NCI-H2029 (cell line): ENCODE results near the gene HOXC10.

Experiments used
- DNase-seq: peaks from one replicate; lab custom pipeline; 2025; lab: John Stamatoyannopoulos, UW

Gene HOXC10

DNA sequence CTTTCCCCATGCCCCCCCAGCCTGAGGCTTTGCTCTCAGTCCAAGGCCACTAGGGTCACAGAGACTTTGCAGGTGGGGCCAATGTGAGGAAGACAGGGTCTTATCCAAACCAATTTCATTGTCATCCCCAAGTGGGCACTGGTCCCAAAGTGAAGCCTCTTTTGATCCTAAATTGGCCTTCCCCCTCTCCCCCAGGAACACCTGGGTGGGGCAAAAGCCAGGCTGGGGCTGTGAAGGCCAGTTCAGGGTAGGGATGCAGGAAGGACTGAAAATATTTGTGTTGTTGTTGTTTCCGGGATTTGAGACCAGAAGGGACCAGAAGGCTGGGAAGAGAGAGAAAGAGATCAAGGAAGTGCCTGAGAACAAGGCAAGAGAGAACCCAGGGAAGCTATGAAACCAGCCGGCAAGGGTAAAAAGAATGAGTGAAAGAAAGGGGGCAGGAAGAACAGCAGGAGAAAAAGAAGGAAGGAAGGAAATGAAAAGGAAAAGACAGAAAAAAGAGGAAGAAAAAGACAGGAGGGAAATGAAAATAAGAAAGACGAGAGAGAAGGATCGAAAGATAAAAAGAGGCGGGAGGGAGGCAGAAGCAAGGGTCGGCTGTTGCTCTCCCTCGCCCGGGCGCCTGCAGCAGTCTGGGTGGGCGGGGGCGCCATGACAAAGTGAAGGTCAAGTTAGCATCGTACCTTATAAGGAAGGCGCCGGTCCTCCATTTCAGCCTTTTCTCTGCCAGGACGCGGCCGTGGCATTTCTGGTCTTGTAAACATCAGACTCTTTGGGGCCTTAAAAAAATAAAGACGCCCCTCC lies 19.5 kb upstream of the HOXC10 start:
- no peak for DNase-seq

DNA sequence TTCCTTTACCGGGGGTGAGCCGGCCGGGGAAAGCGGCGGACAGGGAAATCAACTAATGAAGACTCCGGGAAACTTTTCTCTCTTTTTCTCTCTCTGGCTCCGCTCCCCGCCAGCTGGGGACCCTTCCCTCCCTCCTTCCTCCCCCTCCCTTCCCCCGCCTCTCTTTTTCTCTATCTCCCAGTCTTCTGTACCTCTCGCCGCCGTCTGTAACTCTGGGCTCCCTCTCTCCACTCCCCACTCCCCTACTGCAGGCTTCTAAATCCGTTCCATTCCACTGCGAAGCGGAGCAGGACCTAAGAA lies 18.9 kb upstream of the HOXC10 start:
- DNase-seq: no peak

GRCh38 chr12:53966385-53967133 lies 18.4 kb upstream of the HOXC10 start:
- DNase-seq: no peak

DNA sequence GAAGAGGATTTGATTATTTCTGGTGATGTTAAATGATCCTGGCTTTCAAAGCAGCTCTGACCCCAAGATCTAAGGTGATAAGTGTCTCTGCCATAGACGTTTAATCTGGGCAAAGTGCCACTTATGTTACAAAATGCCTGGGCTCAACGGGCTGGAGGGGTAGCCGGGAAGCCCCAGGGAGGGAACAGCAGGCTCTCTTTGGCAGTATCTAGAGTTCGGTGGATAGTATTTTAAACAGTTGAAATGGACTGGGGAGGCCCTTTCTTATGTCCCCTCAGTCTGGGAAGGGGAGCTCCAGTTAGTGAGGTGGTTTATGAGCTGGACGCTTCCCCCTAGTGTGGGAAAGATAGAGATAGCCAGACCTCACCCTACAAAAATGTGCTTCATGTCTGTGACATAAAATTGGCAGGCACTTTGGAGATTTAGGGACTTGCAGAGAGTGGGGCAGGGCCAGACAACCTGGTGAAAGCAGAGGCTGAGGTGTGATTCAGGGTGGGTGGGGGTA lies 17.5 kb upstream of the HOXC10 start:
- DNase-seq: no peak

DNA sequence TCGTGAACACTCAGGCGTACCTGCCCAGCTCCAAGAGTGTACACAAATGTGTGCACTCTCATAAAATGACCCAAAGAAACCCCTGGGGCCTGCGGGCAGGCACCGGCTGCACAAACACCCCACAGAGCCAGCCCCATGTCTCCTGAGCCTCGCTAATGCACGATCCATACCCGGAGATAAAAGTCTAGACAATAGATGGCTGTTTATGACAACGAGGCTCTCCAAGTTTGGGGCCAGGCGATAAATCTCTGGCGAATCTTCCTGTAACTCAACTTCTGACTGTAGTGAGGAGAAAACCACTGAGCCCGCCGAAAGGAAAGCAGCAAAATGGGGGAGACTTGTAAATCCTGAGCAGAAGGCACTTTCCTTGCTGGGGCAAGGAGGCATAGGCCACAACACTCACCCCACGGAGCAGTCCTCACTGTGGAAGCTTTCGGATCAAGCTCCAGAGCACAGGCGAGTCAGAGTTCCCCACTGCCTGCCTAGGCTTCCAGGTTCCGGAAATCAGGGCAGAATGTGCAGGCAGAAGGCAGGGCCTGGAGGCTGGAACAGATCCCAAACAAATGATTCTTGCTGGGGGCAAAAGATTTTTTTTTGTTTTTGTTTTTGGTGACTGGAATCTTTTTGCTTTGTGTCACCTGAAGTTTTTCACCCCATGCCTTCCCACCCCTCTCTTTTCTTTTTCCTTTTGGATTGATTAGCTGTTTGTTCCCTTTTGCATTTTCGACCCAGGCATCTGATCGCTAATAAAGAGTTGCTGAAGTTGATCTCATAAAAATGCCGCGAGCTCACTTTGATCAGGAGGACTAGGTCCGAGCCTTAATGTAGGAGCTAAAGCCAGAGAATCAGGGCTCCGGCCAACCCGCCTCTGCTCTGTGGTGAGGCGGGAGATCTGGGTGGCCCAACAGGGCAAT lies 16.5 kb upstream of the HOXC10 start:
- no peak for DNase-seq

GRCh38 chr12:53969588-53970259 lies 15.2 kb upstream of the HOXC10 start:
- no peak for DNase-seq

DNA sequence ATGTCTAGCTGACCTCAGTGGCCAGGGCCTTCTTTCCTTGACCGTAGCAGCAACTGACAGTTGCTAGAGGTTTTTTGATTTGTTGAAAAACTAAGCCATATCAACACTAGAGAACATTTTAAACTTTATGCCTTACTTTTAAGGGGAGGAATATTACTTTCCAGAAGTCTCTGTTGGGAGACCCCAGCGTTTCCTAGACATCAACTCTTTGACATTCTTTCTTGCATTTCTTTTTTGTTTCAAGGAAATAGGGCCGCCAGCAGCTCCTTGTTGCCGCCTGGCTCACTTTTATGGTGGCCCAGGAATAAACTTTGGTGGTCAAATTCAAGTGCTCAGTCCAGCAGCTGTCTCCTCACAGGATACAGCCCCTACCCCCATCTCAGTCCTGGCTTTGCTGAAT lies 14.5 kb upstream of the HOXC10 start:
- DNase-seq: no peak

- DNase-seq: no peak
Observed at GRCh38 chr12:53971129-53971528, 13.8 kb upstream of the HOXC10 start.

- no peak for DNase-seq
Observed at GRCh38 chr12:53971686-53972085, 13.3 kb upstream of the HOXC10 start.

- no peak for DNase-seq
Observed at GRCh38 chr12:53972152-53972702, 12.7 kb upstream of the HOXC10 start.

GRCh38 chr12:53972722-53973235 lies 12.2 kb upstream of the HOXC10 start, which contains the start of gene HOXC11:
HOXC11 (plus strand) TSS chr12:53973126; CDS start chr12:53973242, 116 bp downstream.
- no peak for DNase-seq

- DNase-seq: no peak
Observed at GRCh38 chr12:53973236-53974042, 11.5 kb upstream of the HOXC10 start.

GRCh38 chr12:53974084-53975063 lies 10.6 kb upstream of the HOXC10 start, which contains the start of gene HOTAIR:
HOTAIR (minus strand) TSS chr12:53974954.
- no peak for DNase-seq

- no peak for DNase-seq
Observed at GRCh38 chr12:53975064-53975471, 9.9 kb upstream of the HOXC10 start.

DNA sequence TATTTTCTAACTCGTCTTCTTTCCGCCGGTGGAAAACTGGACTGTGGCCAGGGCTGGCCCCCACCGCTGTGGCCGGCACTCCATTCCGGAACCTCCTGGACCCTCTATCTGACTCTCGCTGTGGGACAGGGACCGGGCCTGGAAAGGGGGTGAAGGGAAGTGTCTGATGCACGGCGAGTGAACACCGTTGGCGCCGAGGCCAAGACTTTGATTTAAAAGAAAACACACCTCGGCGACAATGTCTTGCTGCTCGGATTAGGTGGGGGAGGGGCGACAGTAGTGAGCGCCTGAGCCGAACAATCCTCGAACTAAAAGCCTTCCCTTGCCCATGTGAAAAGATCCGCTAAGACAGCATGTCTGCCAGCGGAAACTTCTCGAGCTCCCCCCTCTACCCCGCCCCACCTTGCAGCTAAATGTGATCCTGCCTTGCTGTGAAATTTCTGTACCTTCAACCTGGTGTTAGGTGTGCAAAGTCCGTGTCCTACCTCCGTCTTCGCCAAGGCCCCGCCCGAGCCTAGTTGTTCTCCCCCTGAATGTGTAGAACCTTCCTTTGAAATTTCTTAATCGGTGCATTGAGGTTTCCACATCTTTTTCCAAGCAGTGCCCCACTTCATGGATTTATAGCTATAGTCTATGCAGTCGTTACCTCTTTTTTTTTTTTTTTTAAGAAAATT lies 9.3 kb upstream of the HOXC10 start:
- DNase-seq: no peak

DNA sequence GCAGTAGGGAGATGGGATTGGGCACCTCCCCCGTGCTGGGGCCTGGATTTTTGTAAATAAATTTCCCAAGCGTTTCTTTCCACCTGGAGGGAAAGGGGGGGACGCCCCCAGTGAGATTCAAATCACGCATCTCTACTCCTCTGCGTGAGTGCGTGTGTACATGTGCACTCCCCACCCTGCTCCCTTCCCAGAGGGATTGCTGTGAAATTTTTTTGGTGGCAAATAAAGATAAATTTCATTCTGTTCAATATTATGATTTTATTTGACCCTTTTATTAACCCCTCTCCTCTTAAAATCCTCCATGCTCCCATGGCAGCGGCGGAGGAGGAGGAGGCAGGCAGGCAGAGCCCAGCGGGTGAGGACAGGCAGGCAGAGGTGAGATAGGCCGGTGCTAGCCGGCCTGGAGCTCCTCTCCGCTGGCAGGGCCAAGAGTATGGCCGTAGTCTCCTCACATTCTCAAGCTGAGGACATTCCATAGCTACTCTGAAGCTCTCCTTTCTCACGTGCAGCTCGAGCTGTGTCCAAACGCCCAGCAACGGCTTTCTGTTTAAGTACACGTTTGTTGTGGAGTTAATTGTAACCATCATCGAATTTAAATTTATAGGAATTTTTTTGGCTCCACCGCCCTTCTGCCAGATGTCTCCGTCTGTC lies 8.6 kb upstream of the HOXC10 start:
- DNase-seq: no peak

GRCh38 chr12:53976823-53977595 lies 7.9 kb upstream of the HOXC10 start:
- no peak for DNase-seq
